Activated effector memory CD4-positive, alpha-beta T cell treated with Interleukin-2 at 50 U/mL for 16 hours (primary cell): ENCODE results near the gene MADD.
"Not testable (repeated sequence)": the region's sequence is repeated elsewhere in the genome, so short reads cannot be mapped to it uniquely, and the experiment has no call there.

Experiments
- DNase-seq: peaks from one replicate; pipeline ENCODE4 v3.0.0-alpha.2; 2020

The MADD gene

GRCh38 chr11:47326198-47326597 is 56.3 kb downstream of the MADD start:
- DNase-seq, result no peak

DNA sequence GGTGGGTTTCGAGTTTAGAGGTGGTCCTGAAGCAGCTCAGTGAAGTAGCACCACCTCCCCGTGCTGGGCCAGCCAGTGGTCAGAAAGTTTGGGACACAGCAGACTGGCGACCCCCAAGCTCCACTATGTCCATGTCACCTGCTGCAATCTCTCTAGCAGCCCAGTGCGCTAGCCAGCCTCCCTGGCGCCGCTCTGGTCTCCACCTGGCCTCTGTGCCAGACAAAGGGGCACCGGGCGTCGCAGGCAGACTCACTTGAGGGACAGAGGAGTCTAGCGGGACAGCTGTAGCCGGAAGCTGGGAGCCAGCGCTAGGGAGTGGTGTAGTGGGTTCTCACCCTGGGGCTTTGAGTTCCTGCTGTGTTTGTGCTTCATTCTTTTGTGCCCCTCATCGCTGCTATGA is 57.1 kb downstream of the MADD start:
- no peak for DNase-seq

GRCh38 chr11:47327949-47328348 is 58.0 kb downstream of the MADD start:
- no peak for DNase-seq

- DNase-seq, result no peak
Observed at GRCh38 chr11:47328449-47329390, 58.8 kb downstream of the MADD start.

DNA sequence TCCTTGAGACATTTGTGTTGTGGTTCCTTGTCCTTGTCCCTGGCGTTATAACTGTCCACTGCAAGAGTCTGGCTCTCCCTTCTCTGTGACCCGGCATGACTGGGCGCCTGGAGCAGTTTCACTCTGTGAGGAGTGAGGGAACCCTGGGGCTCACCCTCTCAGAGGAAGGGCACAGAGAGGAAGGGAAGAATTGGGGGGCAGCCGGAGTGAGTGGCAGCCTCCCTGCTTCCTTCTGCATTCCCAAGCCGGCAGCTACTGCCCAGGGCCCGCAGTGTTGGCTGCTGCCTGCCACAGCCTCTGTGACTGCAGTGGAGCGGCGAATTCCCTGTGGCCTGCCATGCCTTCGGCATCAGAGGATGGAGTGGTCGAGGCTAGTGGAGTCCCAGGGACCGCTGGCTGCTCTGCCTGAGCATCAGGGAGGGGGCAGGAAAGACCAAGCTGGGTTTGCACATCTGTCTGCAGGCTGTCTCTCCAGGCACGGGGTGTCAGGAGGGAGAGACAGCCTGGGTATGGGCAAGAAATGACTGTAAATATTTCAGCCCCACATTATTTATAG is 59.6 kb downstream of the MADD start:
- no peak for DNase-seq

GRCh38 chr11:47329987-47330931 is 60.3 kb downstream of the MADD start:
- no peak for DNase-seq

DNA sequence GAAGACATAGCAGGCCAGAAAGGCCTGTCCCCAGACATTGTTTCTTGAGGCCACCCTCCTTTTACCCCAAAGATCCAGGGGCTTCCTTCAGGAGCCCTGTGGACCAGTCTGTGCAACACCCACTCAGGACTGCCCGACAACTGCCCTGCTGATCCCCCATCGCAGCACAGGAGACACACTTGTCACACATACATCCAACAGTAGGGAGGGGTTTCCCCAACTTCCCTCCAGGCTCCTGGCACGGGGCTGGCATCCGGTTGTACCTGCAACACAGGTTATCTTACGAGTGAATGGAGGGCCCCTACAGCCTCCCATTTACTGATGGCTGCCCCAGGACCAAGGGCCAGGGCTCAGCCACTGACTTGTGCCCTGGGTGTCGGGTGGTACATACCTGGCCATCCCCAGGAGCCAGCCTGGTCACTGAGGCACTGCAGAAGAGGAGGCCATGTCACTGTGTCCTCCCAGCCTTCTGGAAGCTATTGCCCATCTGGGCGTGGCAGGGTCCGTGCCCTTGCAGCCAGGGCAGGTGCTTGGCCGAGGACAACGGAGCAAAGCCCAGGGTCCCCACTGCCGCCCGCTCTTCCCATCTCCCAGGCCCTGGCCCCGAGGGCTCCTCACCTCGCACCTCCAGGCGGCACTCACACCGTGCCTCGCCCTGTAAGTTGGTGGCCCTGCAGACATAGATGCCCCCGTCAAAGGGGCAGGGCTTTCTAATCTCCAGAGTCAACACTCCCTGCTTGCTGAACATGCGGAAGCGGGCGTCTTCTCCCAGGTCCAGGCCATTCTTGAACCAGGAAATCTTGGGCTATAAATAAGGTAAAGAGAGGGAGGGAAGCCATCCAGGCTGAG is 61.7 kb downstream of the MADD start:
- no peak for DNase-seq

GRCh38 chr11:47332303-47332711 is 62.4 kb downstream of the MADD start:
- no peak for DNase-seq

DNA sequence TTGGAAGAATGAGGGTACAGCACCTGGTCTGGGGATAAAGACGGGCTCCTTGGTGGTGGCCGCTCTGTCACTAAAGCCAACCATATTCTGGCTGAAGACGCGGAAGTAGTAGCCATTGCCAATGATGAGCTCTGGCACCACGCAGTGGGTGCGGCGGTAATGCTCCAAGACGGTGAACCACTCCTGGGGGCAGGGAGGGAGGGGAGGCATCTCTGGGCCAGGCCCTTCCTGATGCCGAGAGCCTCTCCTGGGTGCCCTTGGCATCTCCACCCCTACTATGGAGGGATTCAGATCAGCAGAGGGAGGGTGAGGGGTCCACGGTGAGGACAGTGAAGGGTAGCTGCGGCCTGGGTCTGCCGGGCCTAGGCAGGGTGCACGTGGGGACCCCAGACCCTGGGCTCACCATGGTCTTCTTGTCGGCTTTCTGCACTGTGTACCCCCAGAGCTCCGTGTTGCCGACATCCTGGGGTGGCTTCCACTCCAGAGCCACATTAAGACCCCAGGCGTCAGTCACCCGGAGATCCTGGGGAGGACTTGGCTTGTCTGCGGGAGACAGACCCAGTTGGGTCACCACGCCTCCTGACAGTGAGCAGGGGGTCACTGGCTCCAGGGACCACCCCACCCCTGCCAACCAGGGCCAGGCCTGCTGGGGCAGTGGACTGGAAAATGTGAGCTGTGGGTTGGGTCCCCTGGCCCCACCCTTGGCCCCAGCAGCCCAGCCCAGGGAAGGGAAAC is 63.0 kb downstream of the MADD start:
- no peak for DNase-seq

DNA sequence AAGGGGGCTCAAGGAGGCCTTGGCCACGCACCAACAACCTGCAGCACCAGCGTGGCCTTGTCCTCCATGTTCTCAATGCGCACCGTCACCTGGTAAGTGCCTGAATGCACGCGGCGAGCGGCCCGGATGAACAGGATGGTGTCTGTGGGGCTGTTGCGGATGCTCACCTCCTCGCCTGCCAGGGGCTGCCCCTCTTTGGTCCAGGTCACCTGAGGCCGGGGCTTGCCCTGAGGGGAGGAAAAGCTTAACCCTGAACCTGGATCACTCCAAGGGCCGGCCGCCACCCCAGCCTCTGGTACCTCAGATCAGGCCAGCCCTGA is 63.6 kb downstream of the MADD start:
- DNase-seq, result no peak

DNA sequence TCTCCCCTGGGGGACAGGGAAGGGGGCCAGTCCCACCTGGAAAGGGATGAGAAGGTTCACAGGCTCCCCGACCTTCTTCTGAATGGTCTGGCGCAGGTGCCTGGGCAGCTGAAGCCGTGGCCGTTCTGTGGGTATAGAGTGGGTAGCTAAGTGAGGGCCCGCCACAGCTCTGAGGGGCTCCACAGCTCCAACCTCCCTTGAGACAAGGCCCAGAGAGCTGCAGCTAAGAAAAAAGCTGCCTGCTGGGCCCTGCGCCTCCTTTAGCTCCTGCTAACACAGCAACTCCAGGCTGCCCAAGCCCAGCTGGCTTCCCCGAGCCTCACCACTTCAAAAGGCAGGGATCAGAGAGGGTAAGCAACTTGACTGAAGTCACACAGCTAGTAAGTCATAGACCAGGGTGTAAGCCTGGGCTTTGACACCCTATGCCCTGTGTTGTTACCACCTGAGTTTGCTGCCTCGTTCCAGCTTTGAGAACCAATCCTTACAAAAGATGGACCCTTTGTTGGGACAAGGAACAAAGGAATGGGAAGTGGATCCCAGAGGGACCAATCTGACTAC is 64.0 kb downstream of the MADD start:
- DNase-seq, result no peak

- DNase-seq, result not testable (repeated sequence)
Observed at GRCh38 chr11:47334699-47335411, 64.9 kb downstream of the MADD start.

- no peak for DNase-seq
Observed at GRCh38 chr11:47335733-47336132, 65.8 kb downstream of the MADD start.

- DNase-seq, result no peak
Observed at GRCh38 chr11:47336595-47336994, 66.7 kb downstream of the MADD start.

DNA sequence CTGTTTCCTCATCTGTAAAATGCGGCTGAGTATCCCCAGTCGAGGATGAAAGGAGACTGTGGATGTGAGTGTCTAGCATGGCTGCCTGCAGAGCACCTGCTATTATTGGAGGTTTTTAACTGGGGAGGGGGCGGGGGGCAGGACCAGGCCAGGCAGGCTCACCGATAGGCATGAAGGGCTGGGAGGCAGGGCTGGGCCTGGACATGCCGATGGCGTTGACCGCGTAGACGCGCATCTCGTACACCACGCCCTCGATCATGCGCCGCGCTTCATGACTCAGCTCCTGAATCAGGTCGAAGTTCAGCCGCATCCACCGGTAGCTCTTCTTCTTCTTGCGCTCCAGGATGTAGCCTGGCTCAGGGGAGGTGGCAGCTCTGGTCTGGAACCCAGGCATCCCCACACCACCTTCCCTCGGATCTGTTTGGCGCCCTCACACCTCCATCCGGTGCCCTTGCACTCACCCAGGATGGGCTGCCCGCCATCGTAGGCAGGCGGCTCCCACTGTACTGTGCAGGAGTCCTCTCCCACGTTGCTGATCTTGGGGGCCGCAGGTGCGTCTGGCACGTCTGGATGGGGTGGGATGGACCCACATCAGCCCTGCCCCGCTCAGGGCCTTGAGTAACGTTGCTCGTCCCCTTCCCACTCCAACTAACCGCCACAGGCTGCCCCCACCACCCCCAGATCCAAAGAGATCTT is 67.4 kb downstream of the MADD start:
- DNase-seq, result no peak

GRCh38 chr11:47338396-47339241 is 68.7 kb downstream of the MADD start:
- DNase-seq, result no peak

DNA sequence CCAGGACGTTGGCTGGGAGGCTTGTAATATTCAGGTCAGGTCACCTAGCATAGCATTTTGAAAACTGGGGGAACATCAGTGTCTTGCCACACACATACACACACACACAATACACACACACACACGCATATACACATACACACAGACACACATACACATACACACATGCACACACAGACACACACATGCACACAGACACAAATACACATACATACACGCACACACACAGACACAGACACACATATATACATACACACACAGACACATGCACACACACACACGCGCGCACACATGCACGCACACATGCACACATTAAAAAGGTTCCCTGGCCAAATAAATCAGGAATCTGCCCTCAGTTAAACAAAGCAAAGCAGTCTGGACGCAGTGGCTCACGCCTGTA is 70.1 kb downstream of the MADD start:
- DNase-seq, result no peak

- DNase-seq, result no peak
Observed at GRCh38 chr11:47340980-47341775, 71.2 kb downstream of the MADD start.
